Uterus (tissue), 2 donors: Measurements from ENCODE around the gene GRIK2.

Experiments
- POLR2A ChIP-seq, 2 donors: fragments of 450-650 bp; IDR thresholded peaks; one replicate each; pipeline ENCODE4 v1.6.1; 2016; ENCODE audit warnings: antibody characterized with exemption in 2 of 2, mild to moderate bottlenecking in 1 of 2, moderate library complexity in 1 of 2
- TF ChIP-seq, protein P1 (sequence below), 4 experiments: fragments of 200-600 bp in 2 of 4; fragments of 450-650 bp in 2 of 4; sonication (generic) in 2 of 4; IDR thresholded peaks; one replicate each; pipeline ENCODE4 v1.5.1; 2016 to 2019; ENCODE audit warnings: antibody characterized with exemption in 4 of 4, mild to moderate bottlenecking in 2 of 4, moderate library complexity in 1 of 4

DNA sequence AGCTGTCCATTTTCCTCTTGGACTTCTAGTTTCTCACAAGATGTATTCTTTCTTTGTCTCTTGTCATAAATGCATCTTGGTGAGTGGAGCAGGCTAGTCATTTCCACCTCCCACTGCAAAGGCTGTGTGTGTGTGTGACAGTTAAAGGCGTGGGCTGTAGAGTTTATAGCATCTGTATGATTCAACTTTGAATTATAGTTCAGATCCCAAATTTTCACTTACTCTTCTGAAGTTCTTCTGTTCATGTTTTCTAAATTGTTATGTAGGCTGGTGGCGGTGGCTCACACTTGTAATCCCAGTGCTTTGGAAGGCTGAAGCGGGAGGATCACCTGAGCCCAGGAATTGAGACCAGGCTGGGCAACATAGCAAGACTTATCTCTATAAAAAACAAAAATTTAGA is 44.7 kb upstream of the GRIK2 start:
- no peak for TF ChIP-seq POLR2A (IDR thresholded peaks at IDR 0.05)
- TF ChIP-seq, protein P1, sequence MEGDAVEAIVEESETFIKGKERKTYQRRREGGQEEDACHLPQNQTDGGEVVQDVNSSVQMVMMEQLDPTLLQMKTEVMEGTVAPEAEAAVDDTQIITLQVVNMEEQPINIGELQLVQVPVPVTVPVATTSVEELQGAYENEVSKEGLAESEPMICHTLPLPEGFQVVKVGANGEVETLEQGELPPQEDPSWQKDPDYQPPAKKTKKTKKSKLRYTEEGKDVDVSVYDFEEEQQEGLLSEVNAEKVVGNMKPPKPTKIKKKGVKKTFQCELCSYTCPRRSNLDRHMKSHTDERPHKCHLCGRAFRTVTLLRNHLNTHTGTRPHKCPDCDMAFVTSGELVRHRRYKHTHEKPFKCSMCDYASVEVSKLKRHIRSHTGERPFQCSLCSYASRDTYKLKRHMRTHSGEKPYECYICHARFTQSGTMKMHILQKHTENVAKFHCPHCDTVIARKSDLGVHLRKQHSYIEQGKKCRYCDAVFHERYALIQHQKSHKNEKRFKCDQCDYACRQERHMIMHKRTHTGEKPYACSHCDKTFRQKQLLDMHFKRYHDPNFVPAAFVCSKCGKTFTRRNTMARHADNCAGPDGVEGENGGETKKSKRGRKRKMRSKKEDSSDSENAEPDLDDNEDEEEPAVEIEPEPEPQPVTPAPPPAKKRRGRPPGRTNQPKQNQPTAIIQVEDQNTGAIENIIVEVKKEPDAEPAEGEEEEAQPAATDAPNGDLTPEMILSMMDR (IDR thresholded peaks at IDR 0.05) = no peak
